Activated CD8-positive, alpha-beta T cell treated with anti-CD3 and anti-CD28 coated beads for 36 hours (primary cell): Measurements from ENCODE around the gene RPS10. TPM values are rescaled to one million over a fixed set of nuclear protein-coding genes. Genes with fewer than 3 reads are reported as not detected.

Source experiments
- ATAC-seq: fragments of 200-7000 bp; cut with Tn5 transposase; one replicate; pipeline ENCODE4 v1.10.0; 2021; ENCODE audit warnings: mild to moderate bottlenecking, moderate library complexity
- CTCF ChIA-PET: fragments of 350-600 bp; sonication (Branson Sonifier 250); formaldehyde crosslinking; loops from one replicate; lab custom pipeline; 2021; ENCODE audit warnings: antibody characterized with exemption; lab: Charles Lee
- POLR2A ChIA-PET: fragments of 350-600 bp; sonication (Branson Sonifier 250); formaldehyde crosslinking; loops from one replicate; lab custom pipeline; 2021; ENCODE audit warnings: antibody characterized with exemption; lab: Charles Lee
- DNase-seq: peaks from one replicate; pipeline ENCODE4 v3.0.0-alpha.2; 2020
- H3K27ac Mint-ChIP-seq: one replicate; pipeline ENCODE4 v1.8.0; 2021; ENCODE audit warnings: mild to moderate bottlenecking, mixed read lengths
- H3K27me3 Mint-ChIP-seq: one replicate; pipeline ENCODE4 v1.8.0; 2021; ENCODE audit warnings: mixed read lengths
- H3K36me3 Mint-ChIP-seq: one replicate; pipeline ENCODE4 v1.8.0; 2021; ENCODE audit warnings: low read depth, mixed read lengths
- H3K4me1 Mint-ChIP-seq: one replicate; pipeline ENCODE4 v1.8.0; 2021; ENCODE audit warnings: low read depth, mixed read lengths
- H3K4me3 Mint-ChIP-seq: one replicate; pipeline ENCODE4 v1.8.0; 2021; ENCODE audit warnings: mild to moderate bottlenecking, moderate library complexity, mixed read lengths
- H3K9me3 Mint-ChIP-seq: one replicate; pipeline ENCODE4 v1.8.0; 2021; ENCODE audit warnings: mixed read lengths
- intact Hi-C: fragments of 100-400 bp; cut with micrococcal nuclease; formaldehyde crosslinking; loops from one replicate; pipeline ENCODE4 v1.10.0; 2022
- total RNA-seq, 2 experiments: library from RNA; stranded (reverse); gene quantifications; one replicate each; pipeline ENCODE4 v1.2.3, GENCODE V29; 2021
- TF ChIP-seq, protein P1 (sequence below): fragments of 200-600 bp; IDR thresholded peaks from one replicate; pipeline ENCODE4 v1.8.0; 2022; ENCODE audit warnings: antibody characterized with exemption, mild to moderate bottlenecking

RPS10 gene
- total RNA-seq, 2 experiments from 2014 or later, result 2,208 to 2,269 TPM

- POLR2A ChIA-PET, result no interaction called here
- intact Hi-C loops, result loop anchor here (2.0 kb wide), 1 partner anchor 148 kb away; no protein-coding TSS in a partner anchor
- peaks cover 10% of the 10 kb centered on the region for H3K27me3 Mint-ChIP-seq
- no peaks in the 10 kb centered on the region for H3K36me3 Mint-ChIP-seq
- no peak for ATAC-seq
- peaks cover 5% of the 10 kb centered on the region for H3K4me1 Mint-ChIP-seq
- TF ChIP-seq, protein P1, sequence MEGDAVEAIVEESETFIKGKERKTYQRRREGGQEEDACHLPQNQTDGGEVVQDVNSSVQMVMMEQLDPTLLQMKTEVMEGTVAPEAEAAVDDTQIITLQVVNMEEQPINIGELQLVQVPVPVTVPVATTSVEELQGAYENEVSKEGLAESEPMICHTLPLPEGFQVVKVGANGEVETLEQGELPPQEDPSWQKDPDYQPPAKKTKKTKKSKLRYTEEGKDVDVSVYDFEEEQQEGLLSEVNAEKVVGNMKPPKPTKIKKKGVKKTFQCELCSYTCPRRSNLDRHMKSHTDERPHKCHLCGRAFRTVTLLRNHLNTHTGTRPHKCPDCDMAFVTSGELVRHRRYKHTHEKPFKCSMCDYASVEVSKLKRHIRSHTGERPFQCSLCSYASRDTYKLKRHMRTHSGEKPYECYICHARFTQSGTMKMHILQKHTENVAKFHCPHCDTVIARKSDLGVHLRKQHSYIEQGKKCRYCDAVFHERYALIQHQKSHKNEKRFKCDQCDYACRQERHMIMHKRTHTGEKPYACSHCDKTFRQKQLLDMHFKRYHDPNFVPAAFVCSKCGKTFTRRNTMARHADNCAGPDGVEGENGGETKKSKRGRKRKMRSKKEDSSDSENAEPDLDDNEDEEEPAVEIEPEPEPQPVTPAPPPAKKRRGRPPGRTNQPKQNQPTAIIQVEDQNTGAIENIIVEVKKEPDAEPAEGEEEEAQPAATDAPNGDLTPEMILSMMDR, result no peak
- H3K9me3 Mint-ChIP-seq, result no peaks in the 10 kb centered on the region
- H3K27ac Mint-ChIP-seq, result no peak overlapping the region
- no peak overlapping the region for H3K4me3 Mint-ChIP-seq
- no peak for DNase-seq
- CTCF ChIA-PET, result interaction anchor here (0.6 to 5.9 kb wide), 24 partner anchors 9 to 781 kb away, joined by 3 to 119 read pairs (median 4); partner anchors contain the start of gene SPDEF
Observed at GRCh38 chr6:34460796-34461507, 35.1 kb upstream of the RPS10 start.

DNA sequence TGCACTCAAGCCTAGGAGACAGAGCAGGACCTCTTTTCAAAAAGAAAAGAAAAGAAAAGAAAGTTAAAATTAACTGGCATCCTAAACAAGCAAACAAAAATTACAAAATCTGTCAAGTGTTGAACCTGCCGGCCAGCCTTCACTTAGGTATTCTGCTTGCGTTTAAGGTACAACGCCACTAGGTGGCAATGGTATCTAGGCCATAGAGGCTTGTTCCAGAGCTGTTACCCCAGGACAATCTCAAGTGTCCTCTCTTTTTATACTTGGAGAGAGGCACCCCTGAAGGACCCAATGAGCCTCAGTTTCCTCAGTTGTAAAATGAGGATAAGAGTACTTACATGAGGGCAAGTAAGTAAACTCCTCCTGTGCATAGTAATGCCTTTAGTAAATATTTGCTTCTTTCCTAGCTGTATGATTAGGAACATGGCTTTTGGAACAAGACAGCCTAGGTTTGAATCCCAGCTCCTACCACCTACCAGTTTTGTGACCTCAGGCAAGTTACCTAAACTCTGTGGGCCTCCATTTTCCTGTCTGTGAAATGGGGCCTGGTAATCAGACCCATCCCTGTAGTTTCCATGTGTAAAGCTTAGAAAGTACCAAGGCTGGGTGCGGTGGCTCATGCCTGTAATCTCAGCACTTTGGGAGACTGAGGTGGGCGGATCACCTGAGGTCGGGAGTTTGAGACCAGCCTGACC is 34.2 kb upstream of the RPS10 start:
- Mint-ChIP-seq H3K36me3 (no peaks in the 10 kb centered on the region), H3K27ac (no peak overlapping the region), H3K4me1 (no peaks in the 10 kb centered on the region), H3K4me3 (no peak overlapping the region), H3K27me3 (peaks cover 4% of the 10 kb centered on the region), H3K9me3 (no peaks in the 10 kb centered on the region)
- TF ChIP-seq, protein P1, result peak; percentile 85
- DNase-seq (peak; percentile 69), ATAC-seq (peak; percentile 90)
- ChIA-PET POLR2A (interaction anchor here (1.4 kb wide), 1 partner anchor 44 kb away, joined by 3 read pairs; no protein-coding TSS in a partner anchor), CTCF (interaction anchor here (0.6 to 5.9 kb wide), 32 partner anchors 10 to 782 kb away, joined by 3 to 119 read pairs (median 4); partner anchors contain the start of genes BLTP3A and SPDEF)
- intact Hi-C loops, result loop anchor here (2.0 kb wide), 1 partner anchor 149 kb away; no protein-coding TSS in a partner anchor

- H3K27me3 Mint-ChIP-seq, result no peaks in the 10 kb centered on the region
- CTCF ChIA-PET, result interaction anchor here (1.1 to 5.9 kb wide), 7 partner anchors 9 to 262 kb away, joined by 3 to 119 read pairs (median 4); no protein-coding TSS in a partner anchor
- H3K36me3 Mint-ChIP-seq, result no peaks in the 10 kb centered on the region
- intact Hi-C loops, result no loop called here
- DNase-seq (no peak), ATAC-seq (no peak)
- no peaks in the 10 kb centered on the region for H3K9me3 Mint-ChIP-seq
- H3K4me3 Mint-ChIP-seq, result no peak overlapping the region
- H3K27ac Mint-ChIP-seq, result no peak overlapping the region
- no peaks in the 10 kb centered on the region for H3K4me1 Mint-ChIP-seq
- TF ChIP-seq, protein P1, result no peak
- POLR2A ChIA-PET, result interaction anchor here (0.9 kb wide), 1 partner anchor 91 kb away, joined by 3 read pairs; no protein-coding TSS in a partner anchor
Observed at GRCh38 chr6:34457742-34458735, 32.2 kb upstream of the RPS10 start.

DNA sequence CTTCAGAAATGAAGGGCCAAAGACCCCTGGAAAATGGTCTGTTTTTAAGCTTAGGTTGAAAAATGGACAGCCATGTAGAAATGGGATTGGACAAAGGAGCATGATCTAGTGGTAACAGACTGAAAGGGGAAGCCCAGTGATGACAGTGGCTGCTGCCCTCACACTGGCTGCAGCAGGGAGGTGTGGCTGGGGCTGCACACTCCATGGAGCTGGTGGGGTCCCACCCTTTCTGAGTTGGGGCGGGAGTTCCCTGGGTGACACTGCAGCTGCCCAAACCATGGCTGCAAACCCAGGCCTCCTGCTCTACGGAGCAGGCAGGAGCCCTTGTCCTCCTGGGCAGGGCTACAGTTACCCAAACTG is 31.5 kb upstream of the RPS10 start:
- intact Hi-C loops, result no loop called here
- H3K36me3 Mint-ChIP-seq, result no peaks in the 10 kb centered on the region
- no peaks in the 10 kb centered on the region for H3K9me3 Mint-ChIP-seq
- no peak for DNase-seq
- no peak overlapping the region for H3K27ac Mint-ChIP-seq
- ChIA-PET POLR2A (interaction anchor here (0.9 kb wide), 1 partner anchor 91 kb away, joined by 3 read pairs; no protein-coding TSS in a partner anchor), CTCF (interaction anchor here (1.9 to 5.9 kb wide), 2 partner anchors 14 to 152 kb away, joined by 4 to 119 read pairs; no protein-coding TSS in a partner anchor)
- no peak overlapping the region for H3K4me3 Mint-ChIP-seq
- no peaks in the 10 kb centered on the region for H3K4me1 Mint-ChIP-seq
- no peaks in the 10 kb centered on the region for H3K27me3 Mint-ChIP-seq
- TF ChIP-seq, protein P1, result no peak
- no peak for ATAC-seq
